A549 (cell line): ENCODE data around the gene SGSM2. TPM values are rescaled to one million over a fixed set of nuclear protein-coding genes. Genes with fewer than 3 reads are reported as not detected.
A peak's percentile ranks its signal among the peaks of the same experiment; 100 is the strongest.

Experiments used
- ATAC-seq, 2 experiments: fragments of 200-7000 bp in 1 of 2; fragments of >200 bp in 1 of 2; cut with Nextera tagmentation in 1 of 2; cut with Tn5 transposase in 1 of 2; 3 replicates each; pipeline versions ENCODE4 v1.8.0 to v1.9.1; 2018 to 2020; ENCODE audit warnings: mild to moderate bottlenecking in 1 of 2, moderate library complexity in 1 of 2
- CTCF ChIA-PET: fragments of 300-600 bp; sonication (Branson Sonifier 250); formaldehyde crosslinking; extraction: SDS; loops from one replicate; lab custom pipeline; 2021; ENCODE audit warnings: antibody characterized with exemption, inconsistent platforms; lab: Yijun Ruan, JAX
- POLR2A ChIA-PET: fragments of 350-600 bp; formaldehyde crosslinking; extraction: SDS; loops from one replicate; lab custom pipeline; 2021; ENCODE audit warnings: antibody characterized with exemption, inconsistent platforms; lab: Yijun Ruan, JAX
- DNase-seq, 2 experiments: peaks; one replicate each; pipeline versions ENCODE4 v3.0.0 to v3.0.0-alpha.2; 2011 to 2016; ENCODE audit warnings: low read depth in 1 of 2, low spot score in 1 of 2
- FAIRE-seq: peaks from 2 replicates; lab custom pipeline; 2011; peaks lifted over from hg19 to GRCh38; lab: Jason Lieb, UNC
- H3K27ac ChIP-seq, 2 experiments: fragments of >200 bp; sonication (Bioruptor Twin); formaldehyde crosslinking; 3 replicates each; pipeline ENCODE4 v1.5.1; 2016 to 2017
- H3K4me1 ChIP-seq: fragments of >200 bp; sonication (Bioruptor Twin); formaldehyde crosslinking; 3 replicates; pipeline ENCODE4 v1.6.1; 2016
- H3K4me2 ChIP-seq: fragments of >200 bp; sonication (Bioruptor Twin); formaldehyde crosslinking; 3 replicates; pipeline ENCODE4 v1.6.1; 2016
- H3K4me3 ChIP-seq: fragments of >200 bp; sonication (Bioruptor Twin); formaldehyde crosslinking; 3 replicates; pipeline ENCODE4 v1.5.1; 2016
- H3K9me3 ChIP-seq: fragments of >200 bp; sonication (Bioruptor Twin); formaldehyde crosslinking; 3 replicates; pipeline ENCODE4 v1.6.1; 2016
- BHLHE40 ChIP-seq: IDR thresholded peaks from 2 replicates; pipeline ENCODE4 v1.6.1; 2012; ENCODE audit warnings: low read depth, low read length, inconsistent platforms
- CBX2 ChIP-seq: fragments of 200-600 bp; sonication (generic); IDR thresholded peaks from 2 replicates; pipeline ENCODE4 v1.6.1; 2016; ENCODE audit warnings: low read depth, mild to moderate bottlenecking, borderline replicate concordance
- CBX8 ChIP-seq: fragments of 200-600 bp; sonication (generic); IDR thresholded peaks from 2 replicates; pipeline ENCODE4 v1.6.1; 2016
- CEBPB ChIP-seq, 2 experiments: fragments of >200 bp in 1 of 2; sonication (Bioruptor Twin) in 1 of 2; formaldehyde crosslinking in 1 of 2; IDR thresholded peaks; 2 replicates each; pipeline ENCODE4 v1.6.1; 2012 to 2016
- CHD4 ChIP-seq: fragments of 200-600 bp; sonication (generic); IDR thresholded peaks from 2 replicates; pipeline ENCODE4 v1.6.1; 2016; ENCODE audit warnings: antibody characterized with exemption, mild to moderate bottlenecking, borderline replicate concordance
- E2F6 ChIP-seq: IDR thresholded peaks from 2 replicates; pipeline ENCODE4 v1.6.1; 2012; ENCODE audit warnings: low read depth, borderline replicate concordance
- ESRRA ChIP-seq: fragments of 150-350 bp; IDR thresholded peaks from 2 replicates; pipeline ENCODE4 v1.6.1; 2014; ENCODE audit warnings: mild to moderate bottlenecking, low read length, borderline replicate concordance
- FOSL2 ChIP-seq, 2 experiments: fragments of 450-650 bp in 1 of 2; fragments of >200 bp in 1 of 2; sonication (Bioruptor Twin) in 1 of 2; formaldehyde crosslinking; IDR thresholded peaks; 2 replicates each; pipeline versions ENCODE4 v1.5.0 to v1.6.1; 2016 to 2020; ENCODE audit warnings: mild to moderate bottlenecking in 1 of 2, moderate library complexity in 1 of 2
- GATA3 ChIP-seq: IDR thresholded peaks from 2 replicates; pipeline ENCODE4 v1.6.1; 2012; ENCODE audit warnings: borderline replicate concordance
- HEYL ChIP-seq: fragments of 250-450 bp; sonication (Bioruptor Pico); IDR thresholded peaks from 2 replicates; pipeline ENCODE4 v1.8.0; 2021; ENCODE audit warnings: mild to moderate bottlenecking, moderate library complexity
- HOXB13 ChIP-seq: fragments of 250-450 bp; sonication (Bioruptor Pico); IDR thresholded peaks from 2 replicates; pipeline ENCODE4 v1.5.0; 2020; ENCODE audit warnings: low read depth, mild to moderate bottlenecking, moderate library complexity
- JUNB ChIP-seq: fragments of >200 bp; sonication (Bioruptor Twin); formaldehyde crosslinking; IDR thresholded peaks from 2 replicates; pipeline ENCODE4 v1.6.1; 2016
- KDM5A ChIP-seq: fragments of 200-600 bp; sonication (generic); IDR thresholded peaks from 2 replicates; pipeline ENCODE4 v1.6.1; 2016; ENCODE audit warnings: antibody characterized with exemption, mild to moderate bottlenecking
- MAFK ChIP-seq: fragments of 450-650 bp; IDR thresholded peaks from 2 replicates; pipeline ENCODE4 v1.6.1; 2014; ENCODE audit not compliant: partially characterized antibody
- NPAS2 ChIP-seq: fragments of 250-450 bp; sonication (Bioruptor Pico); IDR thresholded peaks from 2 replicates; pipeline ENCODE4 v1.8.0; 2022; ENCODE audit warnings: mild to moderate bottlenecking, moderate library complexity, borderline replicate concordance
- PHF8 ChIP-seq: fragments of 200-600 bp; sonication (generic); IDR thresholded peaks from 2 replicates; pipeline ENCODE4 v1.6.1; 2016; ENCODE audit warnings: low read depth, mild to moderate bottlenecking, antibody characterized with exemption, moderate library complexity, borderline replicate concordance
- RNF2 ChIP-seq: fragments of 200-600 bp; sonication (generic); IDR thresholded peaks from 2 replicates; pipeline ENCODE4 v1.6.1; 2016; ENCODE audit warnings: low read depth, mild to moderate bottlenecking, antibody characterized with exemption, moderate library complexity, borderline replicate concordance
- SREBF2 ChIP-seq: fragments of 450-650 bp; IDR thresholded peaks from 2 replicates; pipeline ENCODE4 v1.6.1; 2014; ENCODE audit warnings: mild to moderate bottlenecking, moderate library complexity
- TFCP2L1 ChIP-seq: fragments of 250-450 bp; sonication (Bioruptor Pico); IDR thresholded peaks from 2 replicates; pipeline ENCODE4 v1.5.0; 2021; ENCODE audit warnings: mild to moderate bottlenecking
- TP53 ChIP-seq: fragments of 250-450 bp; sonication (Bioruptor Pico); IDR thresholded peaks from 2 replicates; pipeline ENCODE4 v1.5.0; 2021; ENCODE audit warnings: mild to moderate bottlenecking, moderate library complexity
- ZC3H11A ChIP-seq: fragments of 450-650 bp; IDR thresholded peaks from 2 replicates; pipeline ENCODE4 v1.6.1; 2014; ENCODE audit warnings: antibody characterized with exemption, mild to moderate bottlenecking
- ZFP36 ChIP-seq: fragments of 450-650 bp; IDR thresholded peaks from 2 replicates; pipeline ENCODE4 v1.6.1; 2014; ENCODE audit warnings: borderline replicate concordance; ENCODE audit not compliant: partially characterized antibody
- WGBS: methylation state at CpG from one replicate; pipeline ENCODE4 v1.1.6; 2017; ENCODE audit errors: missing lambda C conversion rate; 5-methylcytosine and 5-hydroxymethylcytosine counted together
- polyA plus RNA-seq, 4 experiments: library from polyadenylated mRNA; depleted of rRNA in 3 of 4; stranded (reverse); fragments of >200 nt; fragmentation: RNase III in 1 of 4; extraction: RNeasy Plus Mini Kit Qiagen cat#74134 plus additional on column Dnase treatment in 1 of 4; gene quantifications; 2 replicates in 3 of 4; 3 replicates in 1 of 4; pipeline ENCODE4 v1.2.3, GENCODE V29; 2011 to 2017
- TF ChIP-seq, protein P1 (sequence below): IDR thresholded peaks from 2 replicates; pipeline ENCODE4 v1.6.1; 2012
- TF ChIP-seq, protein P2 (sequence below): IDR thresholded peaks from 2 replicates; pipeline ENCODE4 v1.6.1; 2012

Gene SGSM2
- polyA plus RNA-seq, 2 of the 4 experiments (the other 2 are of a cell fraction): 24.9 to 53.3 TPM

GRCh38 chr17:2379489-2380225 lies 42.4 kb downstream of the SGSM2 start:
- DNase-seq: no peak
- peaks cover 5% of the 10 kb centered on the region; the same call in 1 of the 3 replicates for H3K4me1 ChIP-seq
- ChIA-PET CTCF (interaction anchor here (0.5 to 24.9 kb wide), 7 partner anchors 9 to 120 kb away, joined by 3 to 1099 read pairs (median 3); partner anchors contain the start of gene MNT), POLR2A (interaction anchor here (0.5 kb wide), 1 partner anchor 780 kb away, joined by 3 read pairs; no protein-coding TSS in a partner anchor)
- TF ChIP-seq MAFK (no peak), TP53 (CRISPR knock-in tag) (no peak), HOXB13 (CRISPR knock-in tag) (no peak), RNF2 (no peak), PHF8 (no peak), SREBF2 (no peak), GATA3 (no peak)
- no peak overlapping the region for H3K4me3 ChIP-seq
- no peak for FAIRE-seq
- H3K27ac ChIP-seq: no peak overlapping the region
- no peak overlapping the region for H3K4me2 ChIP-seq
- no peaks in the 10 kb centered on the region for H3K9me3 ChIP-seq
- ATAC-seq: no peak; a peak in 1 of 6 replicates
- WGBS: 95% methylated on average over 21 of the region's 25 CpGs

DNA sequence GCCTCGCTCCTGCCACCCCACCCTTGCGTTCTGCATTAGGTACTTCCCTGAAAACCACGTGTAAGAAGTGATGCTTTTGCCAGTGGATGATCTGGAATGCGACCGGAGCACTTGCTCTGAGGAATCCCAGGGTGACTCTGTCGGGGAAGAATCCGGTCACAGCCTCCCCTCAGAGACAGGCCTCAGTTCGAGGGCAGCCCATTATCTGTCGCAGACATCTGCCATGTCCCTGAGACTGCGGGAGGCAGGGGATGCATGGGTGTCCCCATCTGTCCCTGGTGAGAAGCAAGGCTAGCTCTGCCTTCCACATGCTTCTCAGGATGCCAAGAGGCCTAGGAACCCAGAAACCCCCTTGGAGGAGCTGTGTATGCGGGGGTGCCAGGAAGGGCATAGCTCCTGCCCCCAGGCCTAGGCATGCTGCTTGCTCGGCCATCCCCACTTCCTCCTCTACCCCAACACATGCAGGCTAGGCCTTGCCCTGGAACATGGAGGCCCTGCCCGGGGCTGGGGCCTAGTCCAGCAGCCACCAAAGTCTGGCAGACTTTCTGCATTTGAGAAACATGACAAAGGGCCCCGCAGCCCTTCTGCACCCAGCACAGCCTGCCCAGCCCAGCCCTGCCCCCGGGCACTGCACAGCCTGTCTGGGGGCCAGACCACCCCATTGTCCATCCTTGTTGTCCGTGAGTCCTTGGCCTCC lies 43.1 kb downstream of the SGSM2 start:
- POLR2A ChIA-PET: interaction anchor here (0.5 to 3.8 kb wide), 2 partner anchors 12 to 781 kb away, joined by 3 to 41 read pairs; no protein-coding TSS in a partner anchor
- DNase-seq (no peak), ATAC-seq (no peak), FAIRE-seq (no peak)
- H3K4me2 ChIP-seq: no peak overlapping the region
- H3K4me1 ChIP-seq: peaks cover 5% of the 10 kb centered on the region; the same call in 1 of the 3 replicates
- no peak overlapping the region for H3K4me3 ChIP-seq
- TF ChIP-seq, protein P1, sequence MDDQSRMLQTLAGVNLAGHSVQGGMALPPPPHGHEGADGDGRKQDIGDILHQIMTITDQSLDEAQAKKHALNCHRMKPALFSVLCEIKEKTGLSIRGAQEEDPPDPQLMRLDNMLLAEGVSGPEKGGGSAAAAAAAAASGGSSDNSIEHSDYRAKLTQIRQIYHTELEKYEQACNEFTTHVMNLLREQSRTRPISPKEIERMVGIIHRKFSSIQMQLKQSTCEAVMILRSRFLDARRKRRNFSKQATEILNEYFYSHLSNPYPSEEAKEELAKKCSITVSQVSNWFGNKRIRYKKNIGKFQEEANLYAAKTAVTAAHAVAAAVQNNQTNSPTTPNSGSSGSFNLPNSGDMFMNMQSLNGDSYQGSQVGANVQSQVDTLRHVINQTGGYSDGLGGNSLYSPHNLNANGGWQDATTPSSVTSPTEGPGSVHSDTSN: no peak
- TF ChIP-seq KDM5A (no peak), ESRRA (no peak), CHD4 (no peak), NPAS2 (CRISPR knock-in tag) (no peak), ZC3H11A (no peak), RNF2 (no peak), TFCP2L1 (CRISPR knock-in tag) (no peak), E2F6 (no peak), CBX8 (no peak), CBX2 (no peak), ZFP36 (no peak), FOSL2 (IDR thresholded peaks at IDR 0.05) (no peak), FOSL2 (CRISPR knock-in tag; IDR thresholded peaks at IDR 0.05) (no peak), HOXB13 (CRISPR knock-in tag) (no peak), CEBPB (IDR thresholded peaks at IDR 0.05) (no peak), BHLHE40 (no peak), HEYL (no peak), JUNB (no peak)
- TF ChIP-seq, protein P2, sequence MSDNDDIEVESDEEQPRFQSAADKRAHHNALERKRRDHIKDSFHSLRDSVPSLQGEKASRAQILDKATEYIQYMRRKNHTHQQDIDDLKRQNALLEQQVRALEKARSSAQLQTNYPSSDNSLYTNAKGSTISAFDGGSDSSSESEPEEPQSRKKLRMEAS: no peak
- CTCF ChIA-PET: interaction anchor here (0.5 to 24.9 kb wide), 10 partner anchors 8 to 92 kb away, joined by 3 to 1099 read pairs (median 32); partner anchors contain the start of gene MNT
- WGBS: 81% methylated on average over 16 of the region's 16 CpGs
- 0 out of 6 replicates have a peak overlapping the region, but pooled peaks of 1 of the 2 experiments have one; percentile 10 for H3K27ac ChIP-seq
- H3K9me3 ChIP-seq: no peaks in the 10 kb centered on the region
